Measurements from ENCODE around the gene ASAP2.

The ASAP2 gene

DNA sequence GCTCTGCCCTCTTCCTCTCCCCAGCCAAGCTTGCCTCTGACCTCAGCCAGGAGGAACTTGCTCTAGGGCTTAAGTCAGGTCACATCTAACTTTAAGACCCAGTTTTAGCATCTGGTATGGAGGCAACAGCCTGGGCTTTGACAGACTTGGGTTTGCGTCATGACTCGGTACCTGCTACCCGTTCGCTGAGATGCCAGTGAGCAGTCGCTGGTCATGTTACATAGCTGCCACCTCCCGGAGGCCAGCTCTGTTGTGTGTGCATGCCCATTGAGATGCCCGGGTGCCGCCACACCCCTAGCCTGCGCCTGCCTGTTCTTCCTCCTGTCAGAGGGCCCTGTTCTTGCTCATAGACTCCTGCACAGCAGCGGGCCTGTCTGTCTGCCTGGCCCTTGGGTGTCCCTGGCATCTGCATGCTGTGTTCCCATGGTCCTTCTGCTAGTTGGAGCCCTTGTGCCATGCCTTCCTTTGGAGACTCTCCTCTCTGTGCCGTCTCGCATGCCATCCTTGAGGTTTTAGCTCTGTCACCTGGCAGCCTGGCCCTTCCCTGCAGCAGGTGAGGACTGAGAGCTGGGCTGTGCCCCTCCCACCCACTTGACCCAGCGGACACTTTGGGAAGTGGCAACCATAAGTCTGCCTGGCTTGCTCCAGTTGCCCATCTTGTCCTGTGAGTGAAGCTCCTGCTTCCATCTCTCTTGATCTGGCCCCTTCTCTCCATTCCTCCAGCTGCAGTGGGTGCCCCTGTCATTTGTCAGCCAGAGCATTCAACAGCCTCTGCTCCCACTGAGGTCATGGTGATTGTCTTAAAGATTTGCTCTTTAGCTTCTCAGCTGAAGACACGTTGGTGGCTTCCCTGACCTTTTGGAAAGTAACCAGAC, 24.9 kb downstream of the ASAP2 start:
- DNase-seq (ENCODE audit: low spot score), result no peak

DNA sequence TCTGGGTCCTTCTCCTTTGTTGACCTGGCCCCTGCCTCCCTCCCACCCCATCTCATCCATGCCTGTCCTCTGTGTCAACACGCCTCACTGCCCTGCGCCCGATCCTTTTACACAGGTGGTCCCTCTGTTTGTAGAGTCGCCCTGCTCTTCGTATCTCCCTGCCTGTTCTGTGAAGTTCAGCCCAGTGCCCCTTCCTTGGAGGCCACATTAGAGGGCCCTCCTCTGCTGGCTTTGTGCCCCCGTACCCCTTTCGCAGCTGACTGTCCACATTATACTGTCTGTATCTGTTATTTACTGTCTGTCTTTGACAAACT, 25.5 kb downstream of the ASAP2 start:
- no peak for DNase-seq (ENCODE audit: low spot score)

DNA sequence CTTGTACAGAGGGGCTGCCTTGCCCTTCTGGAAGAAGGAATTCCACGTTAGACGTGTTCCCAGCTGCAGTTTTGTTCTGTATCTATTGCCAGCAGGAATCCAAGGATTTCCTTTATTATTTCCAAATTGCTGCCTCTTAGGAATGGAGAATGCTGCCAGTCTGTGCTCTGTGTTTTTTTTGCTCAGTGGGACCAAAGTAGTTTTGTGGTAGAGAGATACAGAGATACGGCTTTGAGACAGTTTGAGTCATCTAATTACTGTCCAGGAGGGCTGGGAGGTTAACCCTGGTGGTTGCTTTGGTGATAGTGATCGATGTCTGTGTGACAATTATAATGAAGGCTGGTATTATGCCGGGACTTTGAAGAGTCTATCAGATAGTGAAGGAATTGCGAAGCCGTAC, 26.3 kb downstream of the ASAP2 start:
- DNase-seq (ENCODE audit: low spot score), result no peak

- DNase-seq (ENCODE audit: low spot score), result no peak
Measured at GRCh38 chr2:9234680-9235146, 28.1 kb downstream of the ASAP2 start.

DNA sequence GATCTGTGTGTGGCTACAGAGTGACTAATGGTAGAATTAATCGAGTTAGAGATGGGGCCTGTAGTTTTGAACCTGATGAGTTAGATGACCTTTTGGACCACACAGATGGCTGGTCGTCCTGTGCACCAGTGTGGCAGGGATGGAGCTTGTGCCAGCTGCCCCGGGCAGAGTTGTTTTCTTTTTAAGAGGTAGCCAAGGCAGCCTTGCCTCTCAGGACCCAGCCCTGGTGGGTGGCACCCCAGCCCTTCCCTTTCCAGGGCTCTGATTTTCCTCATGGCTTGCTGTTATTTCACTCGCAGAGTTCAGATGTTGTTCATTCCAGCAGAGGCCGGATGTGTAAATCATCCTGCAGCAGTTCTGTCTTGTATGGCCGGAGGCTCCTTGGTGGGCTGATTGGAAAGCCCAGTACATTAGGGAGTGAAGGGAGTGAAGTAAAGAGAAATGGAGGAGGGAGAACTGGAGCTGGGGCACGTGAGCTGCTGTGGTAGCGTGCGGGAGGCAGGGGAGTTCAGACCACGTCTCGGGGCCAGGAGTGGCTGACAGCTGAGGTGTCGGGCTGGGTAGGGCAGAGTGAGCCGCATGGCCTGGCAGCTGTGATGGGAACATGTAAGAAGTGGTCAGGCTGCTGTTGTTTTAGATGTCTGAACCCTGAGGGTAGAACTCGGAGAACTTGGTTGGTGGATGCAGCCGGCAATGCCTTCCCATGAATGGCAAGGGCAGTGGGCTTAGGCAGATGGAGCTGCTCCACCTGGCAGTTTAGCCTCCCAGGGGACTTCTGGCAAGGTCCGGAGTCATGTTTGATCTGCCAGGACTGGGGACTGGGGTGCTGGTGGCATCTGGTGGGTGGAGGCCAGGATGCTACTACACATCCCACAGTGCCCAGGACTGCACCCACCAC, 28.8 kb downstream of the ASAP2 start:
- no peak for DNase-seq (ENCODE audit: low spot score)

GRCh38 chr2:9236045-9236344, 29.4 kb downstream of the ASAP2 start:
- no peak for DNase-seq (ENCODE audit: low spot score)

DNA sequence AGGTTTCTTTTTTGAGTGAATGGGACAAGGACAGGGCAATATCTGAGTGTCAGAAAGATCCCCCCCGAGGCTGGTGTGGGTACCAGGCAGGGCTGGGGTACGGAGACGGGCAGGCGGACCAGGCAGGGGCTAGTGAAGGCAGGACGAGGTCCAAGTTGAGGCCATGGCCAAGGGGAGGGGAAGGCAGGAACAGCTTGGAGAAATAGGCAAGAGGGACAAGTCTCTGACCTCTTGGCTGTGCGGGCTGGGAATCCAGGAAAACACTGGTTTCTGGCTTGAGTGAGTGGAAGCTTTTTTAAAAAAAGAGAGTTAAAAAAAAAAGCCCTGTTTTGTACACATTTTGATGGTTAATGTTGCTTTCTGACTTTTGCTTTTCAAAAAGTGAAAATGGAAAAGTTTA, 30.3 kb downstream of the ASAP2 start:
- no peak for DNase-seq (ENCODE audit: low spot score)

GRCh38 chr2:9237831-9238230, 31.2 kb downstream of the ASAP2 start:
- DNase-seq (ENCODE audit: low spot score), result no peak

DNA sequence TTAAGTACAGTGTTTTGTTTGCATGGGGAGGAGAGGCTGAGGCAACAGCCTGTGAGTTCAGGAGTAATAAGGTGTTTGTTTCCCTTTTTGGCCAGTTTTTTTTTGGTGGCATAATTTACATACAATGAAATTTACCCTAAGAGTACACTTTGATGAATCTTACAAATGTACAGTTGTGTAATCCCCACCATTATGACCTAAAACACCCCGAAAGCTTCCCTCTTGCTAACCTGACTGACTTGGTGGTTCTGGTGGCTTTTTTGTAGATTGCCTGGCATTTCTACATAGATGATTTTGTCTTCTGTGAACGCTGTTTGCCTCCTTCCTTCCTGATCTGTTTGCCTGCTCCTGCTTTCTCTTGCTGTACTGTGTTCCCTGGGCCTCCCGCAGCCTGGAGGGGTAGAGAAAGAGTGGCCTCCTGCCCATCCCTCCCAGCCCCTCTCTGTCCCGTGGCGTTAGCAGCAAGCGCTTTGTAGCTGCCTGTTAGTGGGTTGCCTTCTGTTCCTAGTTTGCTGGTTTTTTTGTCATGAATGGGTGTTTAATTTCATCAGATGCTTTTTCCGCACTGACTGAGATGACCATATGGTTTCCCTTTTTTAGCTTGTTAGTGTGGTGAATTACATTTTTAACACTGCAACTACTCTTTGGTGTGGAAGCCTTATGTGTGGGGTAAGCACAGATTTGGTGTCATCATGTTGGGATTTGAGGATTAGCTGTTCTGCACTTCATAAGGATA, 32.1 kb downstream of the ASAP2 start:
- DNase-seq (ENCODE audit: low spot score), result no peak

- no peak for DNase-seq (ENCODE audit: low spot score)
Measured at GRCh38 chr2:9239616-9240015, 33.0 kb downstream of the ASAP2 start.

GRCh38 chr2:9240745-9241144, 34.1 kb downstream of the ASAP2 start:
- DNase-seq (ENCODE audit: low spot score), result no peak

- DNase-seq (ENCODE audit: low spot score), result no peak
Measured at GRCh38 chr2:9241233-9241632, 34.6 kb downstream of the ASAP2 start.

GRCh38 chr2:9243357-9243756, 36.7 kb downstream of the ASAP2 start:
- DNase-seq (ENCODE audit: low spot score), result no peak

DNA sequence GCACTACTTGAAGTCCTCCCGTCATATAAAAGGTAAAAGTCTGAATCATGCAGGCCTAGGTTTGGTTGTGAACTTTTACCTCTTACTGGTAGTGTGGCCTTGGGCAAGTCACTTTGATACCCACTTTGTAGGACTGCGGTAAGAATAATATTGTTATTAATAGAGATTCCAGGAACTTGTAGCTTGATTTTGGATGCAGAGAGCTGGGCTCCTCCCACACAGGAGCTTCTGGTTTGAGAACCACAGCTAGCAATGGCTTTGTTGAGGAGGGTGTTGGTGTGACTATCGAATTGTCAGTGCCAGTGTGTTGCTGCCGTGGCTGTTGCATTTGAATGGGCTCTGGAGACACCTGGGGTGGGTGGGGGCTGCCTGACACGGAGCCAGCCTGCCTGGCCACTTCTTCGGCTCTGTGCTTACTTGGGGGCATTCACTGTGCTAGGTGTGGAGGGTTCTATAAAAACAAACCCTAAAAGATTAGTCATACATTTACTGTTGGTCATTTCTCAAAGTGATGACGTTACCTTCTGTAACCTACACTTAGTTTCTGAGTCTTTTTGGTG, 38.5 kb downstream of the ASAP2 start:
- DNase-seq (ENCODE audit: low spot score), result no peak

DNA sequence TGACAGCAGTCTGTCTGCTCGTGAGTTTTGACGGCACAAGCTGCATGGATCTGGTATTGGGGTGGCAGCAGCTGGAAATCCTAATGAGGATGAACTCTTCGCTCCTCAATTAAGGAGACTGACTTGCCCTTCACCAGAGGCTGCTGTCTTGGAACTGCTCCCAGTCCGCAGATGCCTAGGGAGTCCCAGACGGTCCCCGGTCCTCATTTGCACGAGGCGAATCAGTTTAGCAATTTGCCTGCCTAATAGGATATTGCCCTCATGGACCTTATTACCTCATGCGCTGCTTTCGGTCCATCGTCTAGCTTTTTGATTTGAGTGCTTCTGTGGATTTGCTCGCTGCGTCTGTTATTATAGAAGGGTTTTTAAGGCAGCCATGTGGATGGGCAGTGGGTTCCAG, 40.6 kb downstream of the ASAP2 start:
- DNase-seq (ENCODE audit: low spot score), result no peak

- DNase-seq (ENCODE audit: low spot score), result no peak
Measured at GRCh38 chr2:9247786-9248185, 41.2 kb downstream of the ASAP2 start.

GRCh38 chr2:9248363-9248762, 41.8 kb downstream of the ASAP2 start:
- DNase-seq (ENCODE audit: low spot score), result no peak

DNA sequence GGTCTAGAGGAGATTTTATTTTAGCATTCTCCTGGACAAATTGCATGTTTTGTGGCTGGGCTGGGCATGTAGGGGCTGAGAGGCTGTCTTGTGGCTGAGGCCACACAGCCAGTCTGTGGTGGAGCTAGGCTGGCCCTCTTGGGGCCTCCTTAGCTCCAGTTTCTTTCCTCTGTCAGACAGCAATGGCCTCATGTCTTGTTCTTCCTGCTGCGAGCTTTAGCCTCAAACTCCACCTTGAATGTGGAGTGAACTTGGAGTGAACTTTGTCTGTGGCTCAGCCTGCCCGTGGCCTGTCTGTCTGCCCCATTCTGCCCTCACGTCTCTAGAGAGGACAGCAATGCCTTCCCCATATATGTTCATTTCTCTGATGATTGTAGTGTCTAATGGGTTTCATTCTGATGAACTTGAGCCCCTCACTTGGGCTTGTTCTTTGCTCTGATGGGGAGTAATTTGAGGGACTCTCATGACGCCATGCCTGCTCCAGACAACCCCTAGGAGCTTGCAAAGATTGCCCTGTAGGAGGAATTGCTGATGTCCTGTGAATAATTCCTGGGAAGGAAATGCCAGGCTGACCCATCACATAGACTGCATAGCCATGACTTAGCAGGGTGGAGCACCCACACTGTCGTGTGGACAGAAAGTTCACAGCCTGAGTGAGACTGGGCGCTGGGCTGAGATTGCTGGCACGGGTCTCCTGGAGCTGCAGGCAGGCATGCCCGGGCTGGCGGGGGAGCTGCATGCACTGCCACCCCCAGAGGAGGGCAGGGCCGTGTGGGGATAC, 42.6 kb downstream of the ASAP2 start:
- no peak for DNase-seq (ENCODE audit: low spot score)

DNA sequence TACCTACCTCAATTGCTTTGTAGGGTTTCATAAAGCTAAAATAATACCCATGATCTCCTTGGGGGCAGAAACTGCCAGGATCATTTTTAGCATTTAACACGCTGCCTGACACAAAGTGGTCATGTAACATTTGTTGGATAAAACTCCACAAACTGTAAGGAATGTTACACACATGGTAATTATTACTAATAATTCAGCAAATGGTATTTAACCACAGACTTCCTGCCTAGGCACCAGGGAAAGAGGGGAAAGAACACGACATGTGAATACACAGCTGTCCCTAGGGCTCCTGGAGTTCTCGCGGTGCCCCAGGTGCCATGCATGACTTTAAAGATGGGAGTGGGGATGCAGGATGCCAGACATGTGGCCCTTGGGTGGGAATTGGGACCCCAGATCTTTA, 43.5 kb downstream of the ASAP2 start:
- DNase-seq (ENCODE audit: low spot score), result no peak

- DNase-seq (ENCODE audit: low spot score), result no peak
Measured at GRCh38 chr2:9250498-9251153, 44.0 kb downstream of the ASAP2 start.
